ENCODE measurements around the gene TTC22.
A peak's percentile ranks its signal among the peaks of the same experiment; 100 is the strongest.

TTC22 gene

DNA sequence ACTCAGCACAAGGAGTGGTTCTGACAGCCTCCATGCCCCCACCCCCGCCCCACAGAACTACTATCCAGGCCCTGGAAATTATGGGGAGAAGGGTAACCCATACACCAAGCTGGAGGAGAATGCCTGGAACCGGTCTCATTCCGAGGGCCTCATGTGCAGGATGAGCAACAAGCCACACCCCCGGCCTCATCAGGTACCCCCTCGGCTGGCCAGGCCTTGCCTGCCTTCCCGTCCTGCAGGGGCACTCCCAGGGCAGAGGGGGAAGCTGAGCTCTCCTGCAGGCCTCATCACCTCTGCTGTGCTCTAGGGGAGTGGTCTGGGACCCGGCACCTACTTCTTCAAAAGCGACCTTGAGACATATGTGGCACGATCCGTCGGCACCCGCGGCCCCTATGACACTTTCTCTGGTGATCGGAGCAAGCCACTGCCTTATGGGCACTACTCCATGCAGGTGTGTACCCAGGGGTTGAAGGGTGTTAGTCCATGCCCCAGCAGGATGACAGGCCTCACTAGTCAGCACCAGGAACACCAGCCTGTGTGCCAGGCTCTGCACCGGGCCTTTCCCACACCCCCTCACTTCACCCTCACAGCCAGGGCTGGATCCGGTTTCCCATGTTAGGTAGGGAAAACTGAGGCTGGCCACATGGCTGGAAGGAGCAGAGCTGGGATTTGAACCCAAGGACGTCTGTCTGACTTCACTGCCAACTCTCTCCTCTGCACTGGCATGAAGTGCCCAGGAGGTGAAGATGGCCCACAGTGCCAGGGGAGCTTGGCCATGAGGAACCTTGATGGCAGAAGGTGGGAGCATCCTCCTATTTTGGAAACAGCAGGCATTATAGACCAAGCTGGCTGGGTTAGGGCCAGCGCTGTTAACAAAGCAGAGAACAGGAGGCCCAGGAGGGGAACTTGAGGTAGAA, 10.9 kb upstream of the TTC22 start:
- TF ChIP-seq CTCF (IDR thresholded peaks at IDR 0.05; ENCODE audit: low read length) (no peak), EZH2 (IDR thresholded peaks at IDR 0.05; ENCODE audit: borderline replicate concordance, low read length) (no peak)
- H3K4me1 ChIP-seq (ENCODE audit: insufficient read depth, low read length, severe bottlenecking), result no peaks in the 10 kb centered on the region
- H2AFZ ChIP-seq (ENCODE audit: low read length), result no peak overlapping the region
- H3K4me3 ChIP-seq (ENCODE audit: low read depth, low read length, poor library complexity, severe bottlenecking), result no peak overlapping the region
- H3K27me3 ChIP-seq (ENCODE audit: insufficient read depth, low read length), result no peaks in the 10 kb centered on the region
- no peaks in the 10 kb centered on the region for H4K20me1 ChIP-seq (ENCODE audit: insufficient read depth, low read length)
- H3K9me2 ChIP-seq (ENCODE audit: low read depth, low read length), result no peaks in the 10 kb centered on the region
- no peaks in the 10 kb centered on the region for H3K36me3 ChIP-seq (ENCODE audit: insufficient read depth, low read length)
- H3K9ac ChIP-seq (ENCODE audit: low read length), result no peak overlapping the region
- no peaks in the 10 kb centered on the region for H3K79me2 ChIP-seq (ENCODE audit: insufficient read depth, low read length)
- H3K4me2 ChIP-seq (ENCODE audit: low read length), result no peak overlapping the region
- no peaks in the 10 kb centered on the region for H3F3A ChIP-seq (ENCODE audit: insufficient read depth, low read length)
- H3K27ac ChIP-seq (ENCODE audit: low read depth, low read length, poor library complexity, severe bottlenecking), result no peak overlapping the region
- H3K9me3 ChIP-seq (ENCODE audit: low read length), result no peaks in the 10 kb centered on the region

DNA sequence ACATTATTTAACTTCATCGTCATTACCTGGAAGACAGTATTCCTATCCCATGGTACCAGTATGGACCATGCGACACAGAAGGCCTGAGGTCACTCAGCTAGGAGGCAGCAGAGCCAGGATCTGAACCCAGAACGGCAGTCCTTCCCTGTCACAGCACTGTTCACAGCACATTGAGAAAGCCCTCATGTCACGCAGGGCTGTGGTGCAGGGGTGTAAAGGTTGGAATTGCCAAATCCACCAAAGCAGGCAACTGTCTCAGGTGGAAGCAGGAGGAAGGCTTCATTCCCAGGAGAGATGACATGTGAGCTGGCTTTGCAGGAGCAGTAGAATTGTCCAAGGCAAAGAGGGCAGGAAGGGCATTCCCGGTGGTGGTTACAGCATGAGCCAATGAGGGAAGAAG, 9.9 kb upstream of the TTC22 start:
- Histone ChIP-seq H2AFZ (ENCODE audit: low read length) (no peak overlapping the region), H3K4me3 (ENCODE audit: low read depth, low read length, poor library complexity, severe bottlenecking) (no peak overlapping the region)

DNA sequence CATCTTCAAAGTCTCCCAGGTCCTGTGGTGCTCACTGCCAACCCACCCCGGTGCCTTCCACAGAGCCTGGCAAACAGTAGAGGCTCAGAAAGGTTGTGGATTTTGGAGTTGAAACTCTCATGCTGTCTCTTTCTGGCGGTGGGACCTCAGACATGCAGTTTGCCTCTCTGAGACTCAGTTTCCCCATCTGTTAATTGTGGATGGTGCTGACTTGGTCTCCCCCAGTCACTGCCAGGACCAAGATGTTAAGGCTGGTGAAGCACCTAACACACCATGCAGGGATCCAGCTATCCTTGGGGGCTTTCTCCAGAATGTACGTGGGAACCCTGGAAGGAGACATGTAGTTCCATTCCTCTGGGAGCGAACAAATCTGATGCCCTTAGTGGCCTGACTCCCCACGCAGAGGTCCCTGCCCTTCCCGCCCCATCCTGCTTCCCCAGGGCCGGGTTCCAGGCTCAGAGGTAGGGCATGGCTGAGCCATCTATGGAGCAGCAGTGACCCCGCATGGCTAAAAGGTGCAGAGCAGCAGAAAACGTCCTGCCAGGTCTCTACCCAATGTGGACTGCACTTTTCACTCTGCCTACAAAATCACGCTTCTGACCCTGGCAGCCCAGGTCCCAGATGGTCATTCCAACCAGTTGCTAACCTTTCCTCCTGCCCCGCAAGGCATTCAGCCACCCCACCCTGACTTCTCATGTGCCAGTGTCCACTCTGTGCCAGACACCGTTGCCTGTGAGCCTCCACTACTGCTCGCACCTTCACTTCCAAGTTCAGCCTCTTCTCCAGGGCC, 9.2 kb upstream of the TTC22 start:
- no peaks in the 10 kb centered on the region for H3K79me2 ChIP-seq (ENCODE audit: insufficient read depth, low read length)
- TF ChIP-seq EZH2 (IDR thresholded peaks at IDR 0.05; ENCODE audit: borderline replicate concordance, low read length) (no peak), CTCF (IDR thresholded peaks at IDR 0.05; ENCODE audit: low read length) (peak; percentile 78)
- no peaks in the 10 kb centered on the region for H3K36me3 ChIP-seq (ENCODE audit: insufficient read depth, low read length)
- H2AFZ ChIP-seq (ENCODE audit: low read length), result no peak overlapping the region
- no peak overlapping the region for H3K4me3 ChIP-seq (ENCODE audit: low read depth, low read length, poor library complexity, severe bottlenecking)
- no peaks in the 10 kb centered on the region for H3K27me3 ChIP-seq (ENCODE audit: insufficient read depth, low read length)
- no peaks in the 10 kb centered on the region for H3F3A ChIP-seq (ENCODE audit: insufficient read depth, low read length)
- H3K9ac ChIP-seq (ENCODE audit: low read length), result no peak overlapping the region
- no peaks in the 10 kb centered on the region for H3K9me3 ChIP-seq (ENCODE audit: low read length)
- H3K9me2 ChIP-seq (ENCODE audit: low read depth, low read length), result no peaks in the 10 kb centered on the region
- H4K20me1 ChIP-seq (ENCODE audit: insufficient read depth, low read length), result no peaks in the 10 kb centered on the region
- no peaks in the 10 kb centered on the region for H3K4me1 ChIP-seq (ENCODE audit: insufficient read depth, low read length, severe bottlenecking)
- H3K27ac ChIP-seq (ENCODE audit: low read depth, low read length, poor library complexity, severe bottlenecking), result no peak overlapping the region
- no peak overlapping the region for H3K4me2 ChIP-seq (ENCODE audit: low read length)

More for the DNA sequence above, 9.9 kb upstream of the TTC22 start:
- no peaks in the 10 kb centered on the region for H3F3A ChIP-seq (ENCODE audit: insufficient read depth, low read length)
- H3K27me3 ChIP-seq (ENCODE audit: insufficient read depth, low read length), result no peaks in the 10 kb centered on the region
- TF ChIP-seq EZH2 (IDR thresholded peaks at IDR 0.05; ENCODE audit: borderline replicate concordance, low read length) (no peak), CTCF (IDR thresholded peaks at IDR 0.05; ENCODE audit: low read length) (no peak)
- H3K4me1 ChIP-seq (ENCODE audit: insufficient read depth, low read length, severe bottlenecking), result no peaks in the 10 kb centered on the region
- H3K4me2 ChIP-seq (ENCODE audit: low read length), result no peak overlapping the region
- no peaks in the 10 kb centered on the region for H3K9me3 ChIP-seq (ENCODE audit: low read length)
- H4K20me1 ChIP-seq (ENCODE audit: insufficient read depth, low read length), result no peaks in the 10 kb centered on the region
- no peaks in the 10 kb centered on the region for H3K36me3 ChIP-seq (ENCODE audit: insufficient read depth, low read length)
- no peak overlapping the region for H3K9ac ChIP-seq (ENCODE audit: low read length)
- H3K27ac ChIP-seq (ENCODE audit: low read depth, low read length, poor library complexity, severe bottlenecking), result no peak overlapping the region
- no peaks in the 10 kb centered on the region for H3K9me2 ChIP-seq (ENCODE audit: low read depth, low read length)
- H3K79me2 ChIP-seq (ENCODE audit: insufficient read depth, low read length), result no peaks in the 10 kb centered on the region
